HCT116 (cell line): ENCODE results near the gene RAD9A.

ENCODE experiments used
- CBX3 ChIP-seq: IDR thresholded peaks from 2 replicates; pipeline ENCODE4 v1.6.1; 2012; ENCODE audit warnings: low read depth
- ELF1 ChIP-seq: IDR thresholded peaks from 2 replicates; pipeline ENCODE4 v1.6.1; 2012; ENCODE audit warnings: low read depth, borderline replicate concordance
- EZH2 ChIP-seq: fragments of 200-600 bp; sonication (generic); IDR thresholded peaks from 2 replicates; pipeline ENCODE4 v1.6.1; 2017; ENCODE audit warnings: antibody characterized with exemption, mixed run types
- EZH2phosphoT487 ChIP-seq: fragments of 200-600 bp; IDR thresholded peaks from 2 replicates; pipeline ENCODE4 v1.6.1; 2018; ENCODE audit warnings: antibody characterized with exemption, borderline replicate concordance
- MAX ChIP-seq: IDR thresholded peaks from 2 replicates; pipeline ENCODE4 v1.6.1; 2012
- POLR2A ChIP-seq: IDR thresholded peaks from 2 replicates; pipeline ENCODE4 v1.7.0; 2011; ENCODE audit warnings: borderline replicate concordance; ENCODE audit not compliant: insufficient read depth, insufficient read length; ENCODE audit errors: extremely low read depth
- RAD21 ChIP-seq: IDR thresholded peaks from 2 replicates; pipeline ENCODE4 v1.6.1; 2012; ENCODE audit warnings: low read depth, mild to moderate bottlenecking
- SP1 ChIP-seq: IDR thresholded peaks from 2 replicates; pipeline ENCODE4 v1.6.1; 2012; ENCODE audit warnings: low read depth
- TCF7L2 ChIP-seq: IDR thresholded peaks from 2 replicates; pipeline ENCODE4 v1.7.0; 2011; ENCODE audit warnings: borderline replicate concordance, inconsistent platforms; ENCODE audit not compliant: insufficient read depth, insufficient read length; ENCODE audit errors: extremely low read depth
- YY1 ChIP-seq: IDR thresholded peaks from 2 replicates; pipeline ENCODE4 v1.6.1; 2011; ENCODE audit warnings: low read length, low read depth, moderate library complexity, mild to moderate bottlenecking; ENCODE audit not compliant: insufficient replicate concordance; ENCODE audit errors: extremely low read depth
- ZFX ChIP-seq: fragments of 450-650 bp; IDR thresholded peaks from 2 replicates; pipeline ENCODE4 v1.6.1; 2017
- ZNF274 ChIP-seq: fragments of 200-500 bp; sonication (Bioruptor generic); IDR thresholded peaks from 2 replicates; pipeline ENCODE4 v1.6.1; 2014; ENCODE audit warnings: mild to moderate bottlenecking, low read depth, low read length, inconsistent platforms
- TF ChIP-seq, protein P1 (sequence below), 3 experiments: fragments of 200-600 bp in 1 of 3; sonication (generic) in 1 of 3; IDR thresholded peaks in 2 of 3; conservative IDR thresholded peaks in 1 of 3; 2 replicates each; pipeline ENCODE4 v1.5.1; 2012 to 2017; ENCODE audit warnings: low read depth in 2 of 3, low read length in 2 of 3, antibody characterized with exemption in 1 of 3, borderline replicate concordance in 1 of 3, control low read depth in 1 of 3, mild to moderate bottlenecking in 1 of 3, mixed read lengths in 1 of 3, mixed run types in 1 of 3, moderate library complexity in 1 of 3; ENCODE audit not compliant: insufficient read depth in 1 of 3
- TF ChIP-seq, protein P2 (sequence below): IDR thresholded peaks from 2 replicates; pipeline ENCODE4 v1.6.1; 2011; ENCODE audit warnings: mild to moderate bottlenecking, low read length, moderate library complexity; ENCODE audit not compliant: insufficient replicate concordance; ENCODE audit errors: extremely low read depth

DNA sequence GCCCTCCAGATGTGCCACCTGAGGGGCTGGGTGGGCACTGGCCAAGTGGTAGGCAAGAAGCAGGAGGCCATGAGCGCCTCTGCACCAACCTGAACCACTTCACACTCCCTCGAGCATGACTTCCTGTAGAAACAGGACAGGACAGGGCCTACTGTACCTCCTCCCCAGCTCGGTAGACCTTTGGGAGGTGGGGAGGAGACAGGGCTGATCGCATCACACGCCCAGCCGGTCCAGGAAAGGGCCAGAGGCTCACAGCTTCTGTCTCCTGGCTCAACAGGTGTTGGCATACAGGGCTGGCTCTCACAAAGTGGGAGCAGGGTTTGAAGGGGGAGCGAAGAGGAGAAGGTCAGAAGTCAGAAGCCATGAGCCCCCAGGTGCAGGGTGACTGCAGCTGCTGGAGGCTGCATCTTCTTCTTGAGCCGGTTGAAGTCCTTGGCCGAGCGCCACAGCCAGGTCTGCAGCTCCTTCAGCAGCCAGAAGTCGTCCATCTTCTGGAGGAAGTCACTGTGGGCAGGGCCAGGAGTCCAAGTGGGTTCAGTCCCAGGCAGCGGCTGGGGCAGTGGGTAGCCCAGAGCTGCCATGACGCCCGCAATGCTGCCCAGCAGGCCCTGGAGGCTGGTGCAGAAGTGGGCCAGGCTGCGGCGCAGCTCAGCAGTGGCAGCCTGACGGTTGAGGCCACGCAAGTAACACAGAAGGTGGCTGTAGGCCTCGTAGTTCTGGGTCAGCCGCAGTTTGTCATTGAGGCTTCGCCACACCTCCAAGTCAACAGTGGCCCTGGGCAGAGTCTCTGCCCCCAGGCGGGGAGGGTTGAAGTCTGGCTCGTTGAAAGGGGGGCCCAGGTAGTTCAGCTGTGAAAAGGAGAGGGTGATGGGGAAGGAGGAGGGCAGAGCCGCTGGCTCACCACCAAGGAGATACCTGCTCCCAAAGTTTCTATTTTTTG lies 26.7 kb upstream of the RAD9A start:
- TF ChIP-seq EZH2 (no peak), RAD21 (no peak), CBX3 (no peak), TCF7L2 (no peak), SP1 (no peak), ZNF274 (no peak), EZH2phosphoT487 (no peak), POLR2A (no peak), ELF1 (no peak), YY1 (no peak), MAX (no peak), ZFX (no peak)
- TF ChIP-seq, protein P1, sequence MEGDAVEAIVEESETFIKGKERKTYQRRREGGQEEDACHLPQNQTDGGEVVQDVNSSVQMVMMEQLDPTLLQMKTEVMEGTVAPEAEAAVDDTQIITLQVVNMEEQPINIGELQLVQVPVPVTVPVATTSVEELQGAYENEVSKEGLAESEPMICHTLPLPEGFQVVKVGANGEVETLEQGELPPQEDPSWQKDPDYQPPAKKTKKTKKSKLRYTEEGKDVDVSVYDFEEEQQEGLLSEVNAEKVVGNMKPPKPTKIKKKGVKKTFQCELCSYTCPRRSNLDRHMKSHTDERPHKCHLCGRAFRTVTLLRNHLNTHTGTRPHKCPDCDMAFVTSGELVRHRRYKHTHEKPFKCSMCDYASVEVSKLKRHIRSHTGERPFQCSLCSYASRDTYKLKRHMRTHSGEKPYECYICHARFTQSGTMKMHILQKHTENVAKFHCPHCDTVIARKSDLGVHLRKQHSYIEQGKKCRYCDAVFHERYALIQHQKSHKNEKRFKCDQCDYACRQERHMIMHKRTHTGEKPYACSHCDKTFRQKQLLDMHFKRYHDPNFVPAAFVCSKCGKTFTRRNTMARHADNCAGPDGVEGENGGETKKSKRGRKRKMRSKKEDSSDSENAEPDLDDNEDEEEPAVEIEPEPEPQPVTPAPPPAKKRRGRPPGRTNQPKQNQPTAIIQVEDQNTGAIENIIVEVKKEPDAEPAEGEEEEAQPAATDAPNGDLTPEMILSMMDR (IDR thresholded peaks at IDR 0.05 in 2 of 3, conservative IDR thresholded peaks at IDR 0.05 in 1 of 3; ENCODE audit: borderline replicate concordance in 1 of 3, insufficient read depth in 1 of 3, low read depth in 2 of 3, low read length in 2 of 3), result no peak
- TF ChIP-seq, protein P2, sequence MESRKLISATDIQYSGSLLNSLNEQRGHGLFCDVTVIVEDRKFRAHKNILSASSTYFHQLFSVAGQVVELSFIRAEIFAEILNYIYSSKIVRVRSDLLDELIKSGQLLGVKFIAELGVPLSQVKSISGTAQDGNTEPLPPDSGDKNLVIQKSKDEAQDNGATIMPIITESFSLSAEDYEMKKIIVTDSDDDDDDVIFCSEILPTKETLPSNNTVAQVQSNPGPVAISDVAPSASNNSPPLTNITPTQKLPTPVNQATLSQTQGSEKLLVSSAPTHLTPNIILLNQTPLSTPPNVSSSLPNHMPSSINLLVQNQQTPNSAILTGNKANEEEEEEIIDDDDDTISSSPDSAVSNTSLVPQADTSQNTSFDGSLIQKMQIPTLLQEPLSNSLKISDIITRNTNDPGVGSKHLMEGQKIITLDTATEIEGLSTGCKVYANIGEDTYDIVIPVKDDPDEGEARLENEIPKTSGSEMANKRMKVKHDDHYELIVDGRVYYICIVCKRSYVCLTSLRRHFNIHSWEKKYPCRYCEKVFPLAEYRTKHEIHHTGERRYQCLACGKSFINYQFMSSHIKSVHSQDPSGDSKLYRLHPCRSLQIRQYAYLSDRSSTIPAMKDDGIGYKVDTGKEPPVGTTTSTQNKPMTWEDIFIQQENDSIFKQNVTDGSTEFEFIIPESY, result no peak
